Measurements from ENCODE around the gene PGF. TPM values are rescaled to one million over a fixed set of nuclear protein-coding genes. Genes with fewer than 3 reads are reported as not detected.

Gene PGF
- total RNA-seq, 4 donors from 2014 or later, result 7.3 to 28.1 (median 10.8) TPM

- Histone ChIP-seq H3K4me3 (no peak overlapping the region), H3K36me3 (no peaks in the 10 kb centered on the region), H3K27ac (no peak overlapping the region), H3K9me3 (no peaks in the 10 kb centered on the region), H3K4me1 (peaks cover 0 to 14% (median 0%) of the 10 kb centered on the region in 4 donors), H3K27me3 (no peaks in the 10 kb centered on the region)
- TF ChIP-seq POLR2A (IDR thresholded peaks at IDR 0.05) (no peak), CTCF (IDR thresholded peaks at IDR 0.05) (no peak)
- DNase-seq, result no peak
Measured at GRCh38 chr14:74912801-74913200, 42.6 kb downstream of the PGF start.

- H3K27ac ChIP-seq, result no peak overlapping the region
- H3K4me3 ChIP-seq, result no peak overlapping the region
- no peak for TF ChIP-seq POLR2A (IDR thresholded peaks at IDR 0.05)
- no peak for TF ChIP-seq CTCF (IDR thresholded peaks at IDR 0.05)
- H3K9me3 ChIP-seq, result no peaks in the 10 kb centered on the region
- peaks cover 0 to 21% (median 2%) of the 10 kb centered on the region in 4 donors for H3K4me1 ChIP-seq
- no peaks in the 10 kb centered on the region for H3K27me3 ChIP-seq
- no peaks in the 10 kb centered on the region for H3K36me3 ChIP-seq
- DNase-seq, result no peak
Measured at GRCh38 chr14:74912111-74912510, 43.3 kb downstream of the PGF start.

GRCh38 chr14:74911704-74912103 is 43.7 kb downstream of the PGF start:
- no peak for TF ChIP-seq CTCF (IDR thresholded peaks at IDR 0.05)
- no peak for TF ChIP-seq POLR2A (IDR thresholded peaks at IDR 0.05)
- no peak for DNase-seq
- Histone ChIP-seq H3K4me1 (peaks cover 0 to 25% (median 3%) of the 10 kb centered on the region in 4 donors), H3K9me3 (no peaks in the 10 kb centered on the region), H3K27me3 (no peaks in the 10 kb centered on the region), H3K36me3 (no peaks in the 10 kb centered on the region), H3K27ac (no peak overlapping the region), H3K4me3 (no peak overlapping the region)

GRCh38 chr14:74911221-74911620 is 44.2 kb downstream of the PGF start:
- no peak overlapping the region for H3K4me3 ChIP-seq
- peaks cover 0 to 25% (median 3%) of the 10 kb centered on the region in 4 donors for H3K4me1 ChIP-seq
- no peak for DNase-seq
- H3K9me3 ChIP-seq, result no peaks in the 10 kb centered on the region
- H3K27me3 ChIP-seq, result no peaks in the 10 kb centered on the region
- no peaks in the 10 kb centered on the region for H3K36me3 ChIP-seq
- H3K27ac ChIP-seq, result no peak overlapping the region
- TF ChIP-seq POLR2A (IDR thresholded peaks at IDR 0.05), result no peak
- no peak for TF ChIP-seq CTCF (IDR thresholded peaks at IDR 0.05)

- peaks cover 0 to under 1% (median 0%) of the 10 kb centered on the region in 3 donors for H3K36me3 ChIP-seq
- DNase-seq, result peak in 1 of 3 donors; percentile 66
- no peak overlapping the region for H3K27ac ChIP-seq
- H3K4me1 ChIP-seq, result peaks cover 0 to 32% (median 3%) of the 10 kb centered on the region in 4 donors
- H3K4me3 ChIP-seq, result peak overlapping the region in 2 of 4 donors; percentile 3 to 28
- H3K27me3 ChIP-seq, result no peaks in the 10 kb centered on the region
- no peak for TF ChIP-seq CTCF (IDR thresholded peaks at IDR 0.05)
- no peak for TF ChIP-seq POLR2A (IDR thresholded peaks at IDR 0.05)
- H3K9me3 ChIP-seq, result no peaks in the 10 kb centered on the region
Measured at GRCh38 chr14:74910556-74910955, 44.8 kb downstream of the PGF start.

- H3K4me1 ChIP-seq, result peaks cover 0 to 33% (median 3%) of the 10 kb centered on the region in 4 donors
- no peak overlapping the region for H3K27ac ChIP-seq
- no peak overlapping the region for H3K4me3 ChIP-seq
- no peaks in the 10 kb centered on the region for H3K27me3 ChIP-seq
- H3K36me3 ChIP-seq, result peaks cover 0 to 7% (median 0%) of the 10 kb centered on the region in 3 donors
- TF ChIP-seq POLR2A (IDR thresholded peaks at IDR 0.05), result no peak
- no peak for TF ChIP-seq CTCF (IDR thresholded peaks at IDR 0.05)
- no peaks in the 10 kb centered on the region for H3K9me3 ChIP-seq
- no peak for DNase-seq
Measured at GRCh38 chr14:74909911-74910310, 45.5 kb downstream of the PGF start.
